K562 (cell line): Measurements from ENCODE around the gene MPIG6B. TPM values are rescaled to one million over a fixed set of nuclear protein-coding genes. Genes with fewer than 3 reads are reported as not detected.
A peak's percentile ranks its signal among the peaks of the same experiment; 100 is the strongest.

Experiments used
- BCLAF1 ChIP-seq, 2 experiments: fragments of 450-650 bp in 1 of 2; IDR thresholded peaks; 2 replicates each; pipeline ENCODE4 v1.6.1; 2011 to 2017; ENCODE audit warnings: low read depth in 2 of 2, antibody characterized with exemption in 1 of 2, borderline replicate concordance in 1 of 2, low read length in 1 of 2, mild to moderate bottlenecking in 1 of 2, mixed read lengths in 1 of 2; ENCODE audit not compliant: control insufficient read depth in 1 of 2
- CBX1 ChIP-seq: sonication (generic); IDR thresholded peaks from 2 replicates; pipeline ENCODE4 v1.6.1; 2016; ENCODE audit warnings: antibody characterized with exemption, low read depth, mild to moderate bottlenecking
- CREM ChIP-seq: IDR thresholded peaks from 2 replicates; pipeline ENCODE4 v1.6.1; 2014; ENCODE audit warnings: antibody characterized with exemption, low read depth
- DIDO1 ChIP-seq: fragments of 450-650 bp; IDR thresholded peaks from 2 replicates; pipeline ENCODE4 v1.6.1; 2016; ENCODE audit warnings: low read depth, missing biosample characterization, missing genetic modification characterization
- HBP1 ChIP-seq: fragments of 450-650 bp; formaldehyde crosslinking; IDR thresholded peaks from 2 replicates; pipeline ENCODE4 v1.4.0; 2022; ENCODE audit warnings: missing genetic modification characterization
- MAFK ChIP-seq: IDR thresholded peaks from 2 replicates; pipeline ENCODE4 v1.6.1; 2011; ENCODE audit warnings: low read length, improper control_type of control experiment
- MAX ChIP-seq: sonication (generic); formaldehyde crosslinking; IDR thresholded peaks from 2 replicates; pipeline ENCODE4 v1.9.0; 2022; ENCODE audit warnings: mild to moderate bottlenecking, missing genetic modification reagents
- MTF1 ChIP-seq: fragments of 250-450 bp; sonication (Bioruptor Pico); IDR thresholded peaks from 2 replicates; pipeline ENCODE4 v1.9.0; 2021; ENCODE audit warnings: moderate library complexity, mild to moderate bottlenecking, inconsistent platforms, borderline replicate concordance
- POLR2H ChIP-seq: IDR thresholded peaks from 2 replicates; pipeline ENCODE4 v1.6.1; 2016; ENCODE audit warnings: missing genetic modification characterization, low read depth, mild to moderate bottlenecking, control low read depth, missing compliant biosample characterization, moderate library complexity
- PTTG1 ChIP-seq: fragments of 450-650 bp; IDR thresholded peaks from 2 replicates; pipeline ENCODE4 v1.6.1; 2016; ENCODE audit warnings: low read depth, mild to moderate bottlenecking, missing genetic modification characterization, missing compliant biosample characterization
- RNF2 ChIP-seq: sonication (generic); IDR thresholded peaks from 2 replicates; pipeline ENCODE4 v1.6.1; 2016
- SMAD3 ChIP-seq: fragments of 450-650 bp; formaldehyde crosslinking; conservative IDR thresholded peaks from 2 replicates; pipeline ENCODE4 v1.4.0; 2020; ENCODE audit warnings: mild to moderate bottlenecking
- ZHX1 ChIP-seq: fragments of 150-350 bp; conservative IDR thresholded peaks from 2 replicates; pipeline ENCODE4 v1.6.1; 2014; ENCODE audit warnings: low read length
- ZNF239 ChIP-seq: fragments of 250-450 bp; sonication (Bioruptor Pico); IDR thresholded peaks from 2 replicates; pipeline ENCODE4 v1.4.0; 2020; ENCODE audit warnings: mild to moderate bottlenecking
- ZNF444 ChIP-seq: fragments of 250-450 bp; sonication (Bioruptor Pico); IDR thresholded peaks from 2 replicates; pipeline ENCODE4 v1.4.0; 2020; ENCODE audit warnings: mild to moderate bottlenecking, moderate library complexity
- ZNF592 ChIP-seq: fragments of 450-650 bp; IDR thresholded peaks from 2 replicates; pipeline ENCODE4 v1.6.1; 2017; ENCODE audit warnings: antibody characterized with exemption, mild to moderate bottlenecking
- polyA plus RNA-seq, 8 experiments: library from polyadenylated mRNA; depleted of rRNA in 4 of 8; stranded (reverse) in 5 of 8; unstranded in 3 of 8; fragments of >200 nt; fragmentation: Nextera tagmentation in 2 of 8; fragmentation: Illumina TruSeq in 1 of 8; extraction: Ambion mirVana in 2 of 8; extraction: Trizol in 1 of 8; gene quantifications; 2 replicates each; pipeline versions ENCODE4 v1.2.1 to v1.2.3, GENCODE V29; 2011 to 2014; ENCODE audit warnings: inconsistent platforms in 1 of 8, missing spikeins in 1 of 8
- total RNA-seq, 7 experiments: library from RNA; depleted of rRNA in 6 of 7; stranded (reverse); fragments of >200 nt in 6 of 7; fragmentation: Illumina TruSeq in 2 of 7; extraction: Trizol in 2 of 7; gene quantifications; 2 replicates each; pipeline versions ENCODE4 v1.2.1 to v1.2.3, GENCODE V29; 2011 to 2021; ENCODE audit warnings: low replicate concordance in 1 of 7

MPIG6B gene
- total and polyA plus RNA-seq, 9 of the 15 experiments (the other 6 are each of a cell fraction or from before 2014, with no cell fraction given), result 0.11 to 1.2 (median 0.28) TPM; not detected in 1

GRCh38 chr6:31729979-31730630 lies 6.9 kb downstream of the MPIG6B start (continued):
- TF ChIP-seq PTTG1 (no peak), ZHX1 (peak; percentile 70; the same call in 1 of the 2 replicates), RNF2 (no peak), ZNF239 (CRISPR knock-in tag) (peak; percentile 70; the same call in 1 of the 2 replicates), CREM (no peak), SMAD3 (CRISPR knock-in tag) (peak; percentile 97), DIDO1 (tag) (no peak), HBP1 (CRISPR knock-in tag) (peak; percentile 99), MAX (CRISPR knock-in tag) (peak; percentile 47; the same call in 1 of the 2 replicates), ZNF592 (no peak), MTF1 (CRISPR knock-in tag) (no peak), CBX1 (no peak), ZNF444 (CRISPR knock-in tag) (peak; percentile 95), MAFK (no peak), POLR2H (tag) (no peak), BCLAF1 (IDR thresholded peaks at IDR 0.05; ENCODE audit: borderline replicate concordance in 1 of 2, control insufficient read depth in 1 of 2, low read depth in 2 of 2, low read length in 1 of 2) (peak; percentile 74 to 86)
